PFSK-1 (cell line): Measurements from ENCODE around the gene REV3L.

Experiments used
- FOXP2 ChIP-seq: optimal IDR thresholded peaks from 2 replicates; pipeline ENCODE3; 2011; ENCODE audit warnings: borderline replicate concordance, control low read depth, inconsistent platforms; ENCODE audit not compliant: insufficient read depth; ENCODE audit errors: extremely low read length, extremely low read depth
- POLR2AphosphoS5 ChIP-seq: IDR thresholded peaks from 2 replicates; pipeline ENCODE4 v1.6.1; 2012; ENCODE audit warnings: low read depth, mild to moderate bottlenecking, control low read depth, low read length, moderate library complexity
- SIN3A ChIP-seq: IDR thresholded peaks from 2 replicates; pipeline ENCODE4 v1.6.1; 2012; ENCODE audit warnings: mild to moderate bottlenecking, low read length, moderate library complexity, borderline replicate concordance; ENCODE audit not compliant: insufficient read depth
- TAF1 ChIP-seq: IDR thresholded peaks from 2 replicates; pipeline ENCODE4 v1.6.1; 2012; ENCODE audit warnings: low read length, control low read depth, borderline replicate concordance; ENCODE audit not compliant: insufficient read depth
- TF ChIP-seq, protein P1 (sequence below), 2 experiments: IDR thresholded peaks; 2 replicates each; pipeline versions ENCODE4 v1.6.1 to v1.8.0; 2011 to 2012; ENCODE audit warnings: low read depth in 2 of 2, low read length in 2 of 2, control low read depth in 1 of 2, inconsistent platforms in 1 of 2, mild to moderate bottlenecking in 1 of 2, moderate library complexity in 1 of 2; ENCODE audit not compliant: insufficient read depth in 1 of 2

REV3L gene

GRCh38 chr6:111269401-111269970 lies 213.5 kb downstream of the REV3L start:
- TF ChIP-seq FOXP2, result no peak
- TF ChIP-seq, protein P1, sequence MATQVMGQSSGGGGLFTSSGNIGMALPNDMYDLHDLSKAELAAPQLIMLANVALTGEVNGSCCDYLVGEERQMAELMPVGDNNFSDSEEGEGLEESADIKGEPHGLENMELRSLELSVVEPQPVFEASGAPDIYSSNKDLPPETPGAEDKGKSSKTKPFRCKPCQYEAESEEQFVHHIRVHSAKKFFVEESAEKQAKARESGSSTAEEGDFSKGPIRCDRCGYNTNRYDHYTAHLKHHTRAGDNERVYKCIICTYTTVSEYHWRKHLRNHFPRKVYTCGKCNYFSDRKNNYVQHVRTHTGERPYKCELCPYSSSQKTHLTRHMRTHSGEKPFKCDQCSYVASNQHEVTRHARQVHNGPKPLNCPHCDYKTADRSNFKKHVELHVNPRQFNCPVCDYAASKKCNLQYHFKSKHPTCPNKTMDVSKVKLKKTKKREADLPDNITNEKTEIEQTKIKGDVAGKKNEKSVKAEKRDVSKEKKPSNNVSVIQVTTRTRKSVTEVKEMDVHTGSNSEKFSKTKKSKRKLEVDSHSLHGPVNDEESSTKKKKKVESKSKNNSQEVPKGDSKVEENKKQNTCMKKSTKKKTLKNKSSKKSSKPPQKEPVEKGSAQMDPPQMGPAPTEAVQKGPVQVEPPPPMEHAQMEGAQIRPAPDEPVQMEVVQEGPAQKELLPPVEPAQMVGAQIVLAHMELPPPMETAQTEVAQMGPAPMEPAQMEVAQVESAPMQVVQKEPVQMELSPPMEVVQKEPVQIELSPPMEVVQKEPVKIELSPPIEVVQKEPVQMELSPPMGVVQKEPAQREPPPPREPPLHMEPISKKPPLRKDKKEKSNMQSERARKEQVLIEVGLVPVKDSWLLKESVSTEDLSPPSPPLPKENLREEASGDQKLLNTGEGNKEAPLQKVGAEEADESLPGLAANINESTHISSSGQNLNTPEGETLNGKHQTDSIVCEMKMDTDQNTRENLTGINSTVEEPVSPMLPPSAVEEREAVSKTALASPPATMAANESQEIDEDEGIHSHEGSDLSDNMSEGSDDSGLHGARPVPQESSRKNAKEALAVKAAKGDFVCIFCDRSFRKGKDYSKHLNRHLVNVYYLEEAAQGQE (IDR thresholded peaks at IDR 0.05; ENCODE audit: insufficient read depth in 1 of 2, low read depth in 2 of 2, low read length in 2 of 2), result no peak
- no peak for TF ChIP-seq SIN3A
- no peak for TF ChIP-seq TAF1
- no peak for TF ChIP-seq POLR2AphosphoS5

GRCh38 chr6:111267764-111268333 lies 215.2 kb downstream of the REV3L start:
- TF ChIP-seq, protein P1 (IDR thresholded peaks at IDR 0.05; ENCODE audit: insufficient read depth in 1 of 2, low read depth in 2 of 2, low read length in 2 of 2), result no peak
- TF ChIP-seq POLR2AphosphoS5 (no peak), FOXP2 (no peak), SIN3A (no peak), TAF1 (no peak)

- TF ChIP-seq, protein P1 (IDR thresholded peaks at IDR 0.05; ENCODE audit: insufficient read depth in 1 of 2, low read depth in 2 of 2, low read length in 2 of 2), result no peak
Measured at GRCh38 chr6:111266276-111266675, 216.7 kb downstream of the REV3L start.

- TF ChIP-seq, protein P1 (IDR thresholded peaks at IDR 0.05; ENCODE audit: insufficient read depth in 1 of 2, low read depth in 2 of 2, low read length in 2 of 2), result no peak
- no peak for TF ChIP-seq TAF1
- TF ChIP-seq FOXP2, result no peak
- no peak for TF ChIP-seq POLR2AphosphoS5
- TF ChIP-seq SIN3A, result no peak
Measured at GRCh38 chr6:111265842-111266241, 217.2 kb downstream of the REV3L start.

DNA sequence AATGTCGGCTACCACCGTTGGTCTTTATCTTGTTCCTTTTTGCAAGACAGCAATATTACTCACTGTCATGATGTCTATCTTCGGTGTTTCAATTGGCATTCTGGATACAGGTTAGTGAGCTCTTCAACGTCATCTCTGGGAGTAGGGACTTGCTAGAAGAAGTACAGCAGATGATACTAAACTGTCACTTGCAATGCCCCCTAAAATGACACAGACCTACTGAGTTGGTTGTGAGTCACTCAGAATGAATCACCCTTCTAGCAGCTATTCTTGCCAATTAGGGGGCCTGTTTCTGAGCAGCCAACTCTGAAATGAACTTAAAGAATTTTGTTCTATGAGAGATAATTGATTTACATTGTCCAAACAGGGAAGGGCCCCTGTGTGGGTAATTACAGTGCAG lies 219.2 kb downstream of the REV3L start:
- TF ChIP-seq FOXP2 (no peak), SIN3A (no peak), TAF1 (no peak)
- TF ChIP-seq, protein P1 (IDR thresholded peaks at IDR 0.05; ENCODE audit: insufficient read depth in 1 of 2, low read depth in 2 of 2, low read length in 2 of 2), result no peak
